ENCODE data around the gene OTUD6A. TPM values are rescaled to one million over a fixed set of nuclear protein-coding genes. Genes with fewer than 3 reads are reported as not detected.

Gene OTUD6A
- total RNA-seq, 2 experiments from 2014 or later, result not detected

DNA sequence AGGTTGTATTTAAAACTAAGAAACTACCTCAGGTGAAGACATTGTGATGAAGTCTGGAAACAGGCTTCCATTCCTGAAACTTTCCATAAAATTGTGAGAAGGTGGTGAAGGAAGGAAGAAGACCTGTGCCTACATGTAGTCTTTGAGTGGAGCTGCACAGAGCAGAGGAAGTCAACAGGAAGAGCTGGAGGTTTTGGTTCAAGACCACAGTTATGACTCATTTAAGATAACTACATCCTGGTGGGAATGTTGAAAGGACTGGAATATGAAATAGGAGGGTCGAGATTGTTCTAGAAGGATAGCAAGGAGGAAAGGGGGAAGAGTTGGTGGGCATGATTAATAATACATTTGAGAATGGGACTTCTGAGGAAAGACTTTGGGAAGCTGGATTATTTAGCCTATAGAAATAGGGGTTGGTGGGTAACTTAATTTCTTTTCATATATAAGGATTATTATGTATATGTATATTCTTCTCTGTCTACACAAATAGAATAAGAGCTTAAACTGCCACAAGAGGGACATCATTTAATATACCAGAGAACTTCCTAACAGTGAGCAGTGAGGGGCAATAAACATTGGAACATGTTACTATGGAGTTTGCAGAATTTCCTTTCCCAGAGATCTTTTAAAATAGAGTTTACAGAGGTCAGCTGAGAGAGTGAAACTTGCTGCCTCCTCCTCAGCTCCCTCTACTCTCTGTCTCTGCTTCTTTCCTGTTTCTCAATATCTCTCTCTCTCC lies 36.0 kb upstream of the OTUD6A start:
- Histone ChIP-seq H3K4me3 (ENCODE audit: low read length) (no peak overlapping the region), H3K36me3 (ENCODE audit: insufficient read depth, low read length) (no peaks in the 10 kb centered on the region), H3K27ac (ENCODE audit: low read depth in 1 of 2, low read length in 2 of 2) (no peak overlapping the region), H3K4me1 (ENCODE audit: insufficient read depth, low read length) (peaks cover 18% of the 10 kb centered on the region), H3K27me3 (ENCODE audit: control insufficient read depth in 1 of 2, insufficient read depth in 2 of 2, low read length in 2 of 2) (no peaks in the 10 kb centered on the region), H3K9me3 (ENCODE audit: control insufficient read depth in 1 of 2, insufficient read depth in 1 of 2, low read length in 2 of 2) (no peaks in the 10 kb centered on the region)
- no peaks in the 10 kb centered on the region for H3K36me3 Mint-ChIP-seq (ENCODE audit: low read depth)
- H3K4me1 Mint-ChIP-seq (ENCODE audit: low read depth), result peaks cover 16% of the 10 kb centered on the region
- H3K27ac Mint-ChIP-seq, result no peak overlapping the region
- ChIA-PET CTCF (no interaction called here), POLR2A (no interaction called here)
- H3K4me3 Mint-ChIP-seq, result peak overlapping the region; percentile 11
- TF ChIP-seq, protein P1, sequence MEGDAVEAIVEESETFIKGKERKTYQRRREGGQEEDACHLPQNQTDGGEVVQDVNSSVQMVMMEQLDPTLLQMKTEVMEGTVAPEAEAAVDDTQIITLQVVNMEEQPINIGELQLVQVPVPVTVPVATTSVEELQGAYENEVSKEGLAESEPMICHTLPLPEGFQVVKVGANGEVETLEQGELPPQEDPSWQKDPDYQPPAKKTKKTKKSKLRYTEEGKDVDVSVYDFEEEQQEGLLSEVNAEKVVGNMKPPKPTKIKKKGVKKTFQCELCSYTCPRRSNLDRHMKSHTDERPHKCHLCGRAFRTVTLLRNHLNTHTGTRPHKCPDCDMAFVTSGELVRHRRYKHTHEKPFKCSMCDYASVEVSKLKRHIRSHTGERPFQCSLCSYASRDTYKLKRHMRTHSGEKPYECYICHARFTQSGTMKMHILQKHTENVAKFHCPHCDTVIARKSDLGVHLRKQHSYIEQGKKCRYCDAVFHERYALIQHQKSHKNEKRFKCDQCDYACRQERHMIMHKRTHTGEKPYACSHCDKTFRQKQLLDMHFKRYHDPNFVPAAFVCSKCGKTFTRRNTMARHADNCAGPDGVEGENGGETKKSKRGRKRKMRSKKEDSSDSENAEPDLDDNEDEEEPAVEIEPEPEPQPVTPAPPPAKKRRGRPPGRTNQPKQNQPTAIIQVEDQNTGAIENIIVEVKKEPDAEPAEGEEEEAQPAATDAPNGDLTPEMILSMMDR (IDR thresholded peaks at IDR 0.05), result no peak
- ATAC-seq (ENCODE audit: poor library complexity) (no peak), DNase-seq (no peak)
- H3K9me3 Mint-ChIP-seq, result no peaks in the 10 kb centered on the region
- intact Hi-C loops (cut with DNase I, micrococcal nuclease), result loop anchor here in 1 of 2 experiments (5.0 kb wide), 1 partner anchor 489 kb away; no protein-coding TSS in a partner anchor
- no peaks in the 10 kb centered on the region for H3K27me3 Mint-ChIP-seq

DNA sequence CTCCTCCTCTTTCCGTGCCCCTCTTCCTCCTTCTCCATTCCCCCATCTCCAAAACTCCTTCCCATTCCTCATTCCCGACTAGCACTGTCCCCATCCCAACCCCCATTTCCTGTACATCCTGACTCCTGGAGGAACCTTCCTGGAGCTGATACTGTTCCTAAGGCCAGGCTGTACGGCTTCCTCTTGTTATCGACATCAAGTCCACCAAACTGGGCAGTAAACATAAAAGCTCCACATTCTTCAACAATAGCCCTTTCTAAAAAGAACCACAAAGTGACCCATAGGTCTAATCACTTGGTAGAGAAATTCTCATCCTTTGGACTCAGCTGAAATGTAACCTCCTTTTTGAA lies 35.4 kb upstream of the OTUD6A start:
- ATAC-seq (ENCODE audit: poor library complexity), result no peak
- ChIA-PET POLR2A (no interaction called here), CTCF (no interaction called here)

DNA sequence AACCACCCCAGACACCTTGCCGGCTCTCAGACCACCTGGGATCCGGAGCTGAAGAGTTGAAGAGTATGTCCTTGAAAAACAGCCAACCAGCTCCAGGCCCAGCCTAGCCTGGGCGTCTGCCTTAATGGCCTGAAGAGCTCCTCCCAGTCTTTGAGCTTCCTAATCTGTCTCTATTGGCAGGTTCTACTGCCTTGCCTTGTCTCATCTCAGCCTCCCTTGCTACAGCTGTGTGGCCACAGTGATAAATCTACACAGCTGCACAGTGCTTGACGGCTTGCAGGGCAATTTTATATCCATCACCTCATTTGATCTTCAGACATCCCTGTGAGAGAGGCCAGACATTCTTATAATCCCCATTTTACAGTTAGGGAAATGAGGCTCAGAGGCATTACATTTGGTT lies 32.4 kb upstream of the OTUD6A start:
- no peaks in the 10 kb centered on the region for H3K27me3 ChIP-seq (ENCODE audit: control insufficient read depth in 1 of 2, insufficient read depth in 2 of 2, low read length in 2 of 2)

More for the DNA sequence above, 35.4 kb upstream of the OTUD6A start:
- peaks cover 16% of the 10 kb centered on the region for H3K4me1 Mint-ChIP-seq (ENCODE audit: low read depth)
- H3K9me3 ChIP-seq (ENCODE audit: control insufficient read depth in 1 of 2, insufficient read depth in 1 of 2, low read length in 2 of 2), result no peaks in the 10 kb centered on the region
- H3K4me3 Mint-ChIP-seq, result peak overlapping the region; percentile 11
- no peak overlapping the region for H3K27ac ChIP-seq (ENCODE audit: low read depth in 1 of 2, low read length in 2 of 2)
- peaks cover 18% of the 10 kb centered on the region for H3K4me1 ChIP-seq (ENCODE audit: insufficient read depth, low read length)
- no peaks in the 10 kb centered on the region for H3K9me3 Mint-ChIP-seq
- H3K27me3 Mint-ChIP-seq, result no peaks in the 10 kb centered on the region
- TF ChIP-seq, protein P1 (IDR thresholded peaks at IDR 0.05), result no peak
- no peak for DNase-seq
- H3K36me3 Mint-ChIP-seq (ENCODE audit: low read depth), result no peaks in the 10 kb centered on the region
- H3K27me3 ChIP-seq (ENCODE audit: control insufficient read depth in 1 of 2, insufficient read depth in 2 of 2, low read length in 2 of 2), result no peaks in the 10 kb centered on the region
- no peak overlapping the region for H3K4me3 ChIP-seq (ENCODE audit: low read length)
- H3K36me3 ChIP-seq (ENCODE audit: insufficient read depth, low read length), result no peaks in the 10 kb centered on the region
- intact Hi-C loops (cut with DNase I, micrococcal nuclease), result loop anchor here in 1 of 2 experiments (5.0 kb wide), 1 partner anchor 490 kb away; no protein-coding TSS in a partner anchor
- H3K27ac Mint-ChIP-seq, result no peak overlapping the region

More for the DNA sequence above, 32.4 kb upstream of the OTUD6A start:
- H3K4me3 ChIP-seq (ENCODE audit: low read length), result no peak overlapping the region
- no peak overlapping the region for H3K27ac Mint-ChIP-seq
- intact Hi-C loops (cut with DNase I, micrococcal nuclease), result loop anchor here in 1 of 2 experiments (5.0 kb wide), 2 partner anchors 102 to 493 kb away; partner anchors contain the start of gene IGBP1
- DNase-seq (no peak), ATAC-seq (ENCODE audit: poor library complexity) (no peak)
- H3K4me3 Mint-ChIP-seq, result no peak overlapping the region
- H3K9me3 ChIP-seq (ENCODE audit: control insufficient read depth in 1 of 2, insufficient read depth in 1 of 2, low read length in 2 of 2), result no peaks in the 10 kb centered on the region
- POLR2A ChIA-PET, result no interaction called here
- no peaks in the 10 kb centered on the region for H3K27me3 Mint-ChIP-seq
- CTCF ChIA-PET, result interaction anchor here (1.7 kb wide), 1 partner anchor 103 kb away, joined by 5 read pairs; the partner anchor contains the start of gene IGBP1
- H3K4me1 ChIP-seq (ENCODE audit: insufficient read depth, low read length), result peaks cover 18% of the 10 kb centered on the region
- no peaks in the 10 kb centered on the region for H3K36me3 ChIP-seq (ENCODE audit: insufficient read depth, low read length)
- TF ChIP-seq, protein P1 (IDR thresholded peaks at IDR 0.05), result no peak
- H3K27ac ChIP-seq (ENCODE audit: low read depth in 1 of 2, low read length in 2 of 2), result no peak overlapping the region
- no peaks in the 10 kb centered on the region for H3K36me3 Mint-ChIP-seq (ENCODE audit: low read depth)
- H3K9me3 Mint-ChIP-seq, result no peaks in the 10 kb centered on the region
- H3K4me1 Mint-ChIP-seq (ENCODE audit: low read depth), result peaks cover 19% of the 10 kb centered on the region

Data from CD4-positive, alpha-beta T cell (primary cell).